Astrocyte of the spinal cord (primary cell): Measurements from ENCODE around the gene TINAGL1.
A peak's percentile ranks its signal among the peaks of the same experiment; 100 is the strongest.

ENCODE experiments used
- DNase-seq: peaks from one replicate; pipeline ENCODE4 v3.0.0; 2011; ENCODE audit warnings: low read depth, low spot score
- H3K4me3 ChIP-seq: 2 replicates; pipeline ENCODE4 v1.5.1; 2011; ENCODE audit warnings: low read depth, mild to moderate bottlenecking, low read length, moderate library complexity
- CTCF ChIP-seq: IDR thresholded peaks from 2 replicates; pipeline ENCODE4 v1.5.1; 2012; ENCODE audit warnings: low read depth, mild to moderate bottlenecking, low read length, inconsistent platforms
- in situ Hi-C: cut with HindIII; loops from 2 replicates; pipeline ENCODE4 v1.10.0; 2017; ENCODE audit warnings: low sequenced_read_pairs

TINAGL1 gene

GRCh38 chr1:31626223-31627207, 50.2 kb downstream of the TINAGL1 start:
- no peak overlapping the region for H3K4me3 ChIP-seq
- in situ Hi-C loops, result no loop called here
- DNase-seq, result no peak
- no peak for TF ChIP-seq CTCF

- in situ Hi-C loops, result no loop called here
- H3K4me3 ChIP-seq, result no peak overlapping the region
- TF ChIP-seq CTCF, result no peak
- peak; percentile 27 for DNase-seq
Observed at GRCh38 chr1:31627301-31627929, 51.1 kb downstream of the TINAGL1 start.

GRCh38 chr1:31627930-31628559, 51.7 kb downstream of the TINAGL1 start:
- peak; percentile 40 for DNase-seq
- H3K4me3 ChIP-seq, result no peak overlapping the region
- no peak for TF ChIP-seq CTCF
- in situ Hi-C loops, result no loop called here

GRCh38 chr1:31628931-31629556, 52.7 kb downstream of the TINAGL1 start:
- TF ChIP-seq CTCF, result no peak
- H3K4me3 ChIP-seq, result no peak overlapping the region
- in situ Hi-C loops, result no loop called here
- DNase-seq, result no peak

GRCh38 chr1:31632649-31633048, 56.3 kb downstream of the TINAGL1 start:
- in situ Hi-C loops, result no loop called here
- no peak overlapping the region for H3K4me3 ChIP-seq
- no peak for TF ChIP-seq CTCF
- DNase-seq, result no peak

- in situ Hi-C loops, result no loop called here
- peak; percentile 56 for TF ChIP-seq CTCF
- H3K4me3 ChIP-seq, result no peak overlapping the region
- DNase-seq, result no peak
Observed at GRCh38 chr1:31633117-31633516, 56.8 kb downstream of the TINAGL1 start.
